Right lobe of liver (tissue), 6 donors: ENCODE data around the gene FLRT1. TPM values are rescaled to one million over a fixed set of nuclear protein-coding genes. Genes with fewer than 3 reads are reported as not detected.

Source experiments
- ATAC-seq, 4 donors: fragments of 200-7000 bp; cut with Tn5 transposase; one replicate each; pipeline ENCODE4 v1.9.1; 2020; ENCODE audit warnings: mild to moderate bottlenecking in 4 of 4, moderate library complexity in 4 of 4
- DNase-seq, 3 donors: peaks; one replicate each; pipeline ENCODE4 v3.0.0-alpha.2; 2020
- H3K27ac ChIP-seq, 3 donors: fragments of 200-600 bp; one replicate each; pipeline ENCODE4 v1.8.0; 2022
- H3K27me3 ChIP-seq, 2 donors: fragments of 200-600 bp; one replicate each; pipeline ENCODE4 v1.8.0; 2022
- H3K36me3 ChIP-seq, 4 donors: fragments of 200-600 bp; sonication (generic) in 1 of 4; one replicate each; pipeline versions ENCODE4 v1.5.1 to v1.8.0; 2017 to 2022; ENCODE audit warnings: control low read depth in 1 of 4
- H3K4me1 ChIP-seq, 4 donors: fragments of 200-600 bp; sonication (generic) in 1 of 4; one replicate each; pipeline versions ENCODE4 v1.5.1 to v1.8.0; 2017 to 2022; ENCODE audit warnings: control low read depth in 1 of 4
- H3K4me3 ChIP-seq, 3 donors: fragments of 200-600 bp; one replicate each; pipeline ENCODE4 v1.8.0; 2022
- H3K9me3 ChIP-seq, 4 donors: fragments of 200-600 bp; sonication (generic) in 1 of 4; one replicate each; pipeline versions ENCODE4 v1.5.1 to v1.8.0; 2017 to 2022; ENCODE audit warnings: control low read depth in 1 of 4
- CTCF ChIP-seq, 4 donors: fragments of 200-600 bp in 3 of 4; fragments of 450-650 bp in 1 of 4; IDR thresholded peaks; one replicate each; pipeline versions ENCODE4 v1.5.1 to v1.8.0; 2016 to 2022; ENCODE audit warnings: antibody characterized with exemption in 4 of 4, mild to moderate bottlenecking in 2 of 4
- POLR2A ChIP-seq: fragments of 450-650 bp; IDR thresholded peaks from one replicate; pipeline ENCODE4 v1.6.1; 2017; ENCODE audit warnings: antibody characterized with exemption, mild to moderate bottlenecking
- WGBS: methylation state at CpG from one replicate; pipeline ENCODE4 v1.1.6; 2018; ENCODE audit warnings: low coverage, low lambda C conversion rate; ENCODE audit not compliant: insufficient coverage; ENCODE audit errors: missing lambda C conversion rate; 5-methylcytosine and 5-hydroxymethylcytosine counted together
- intact Hi-C, 2 donors: fragments of 100-400 bp; cut with DNase I; formaldehyde crosslinking; loops; one replicate each; pipeline versions ENCODE4 v1.11.2 to v1.14.1; 2022
- total RNA-seq, 6 experiments: library from RNA; depleted of rRNA in 2 of 6; stranded (reverse); fragments of >200 nt in 2 of 6; fragmentation: NEBNext Ultra II Directional in 3 of 6; extraction: Animal tissue kit (Norgen Biotek cat#: 25700) in 3 of 6; gene quantifications; one replicate each; pipeline versions ENCODE4 v1.1.0 to v1.2.4, GENCODE V29; 2016 to 2023
- donor health status: DM: no; HTN: yes; CAD: no.
- donor health status: DM: no; HTN: no; CAD: no.
- donor health status: DM: no; HTN: no; CAD: no.
- donor health status: DM: no; HTN: yes; CAD: no.
- donor health status: DM: no; HTN: yes; CAD: no.

The FLRT1 gene
- total RNA-seq, 6 experiments from 2014 or later = 0.12 TPM; not detected in 5

GRCh38 chr11:64037027-64037634 lies 1.4 kb downstream of the FLRT1 start:
- 0% methylated on average over 2 of the region's 23 CpGs for WGBS
- DNase-seq (no peak), ATAC-seq (no peak)
- TF ChIP-seq POLR2A = no peak
- TF ChIP-seq CTCF (IDR thresholded peaks at IDR 0.05) = no peak
- H3K4me1 ChIP-seq = peaks cover 0 to 15% (median 4%) of the 10 kb centered on the region in 4 donors
- H3K9me3 ChIP-seq = no peaks in the 10 kb centered on the region
- no peaks in the 10 kb centered on the region for H3K27me3 ChIP-seq
- H3K36me3 ChIP-seq = no peaks in the 10 kb centered on the region
- no peak overlapping the region for H3K4me3 ChIP-seq
- no peak overlapping the region for H3K27ac ChIP-seq
- intact Hi-C loops = no loop called here

GRCh38 chr11:64038500-64038899 lies 2.8 kb downstream of the FLRT1 start:
- Histone ChIP-seq H3K4me1 (peaks cover 0 to 15% (median 4%) of the 10 kb centered on the region in 4 donors), H3K4me3 (no peak overlapping the region), H3K36me3 (no peaks in the 10 kb centered on the region), H3K27ac (no peak overlapping the region), H3K9me3 (no peaks in the 10 kb centered on the region), H3K27me3 (no peaks in the 10 kb centered on the region)
- DNase-seq (no peak), ATAC-seq (no peak)
- WGBS = 90% methylated on average over 2 of the region's 4 CpGs
- intact Hi-C loops = no loop called here
- no peak for TF ChIP-seq CTCF (IDR thresholded peaks at IDR 0.05)
- no peak for TF ChIP-seq POLR2A

- no peak for DNase-seq
- TF ChIP-seq POLR2A (no peak), CTCF (IDR thresholded peaks at IDR 0.05) (no peak)
- H3K27me3 ChIP-seq = no peaks in the 10 kb centered on the region
- peaks cover 0 to 15% (median 4%) of the 10 kb centered on the region in 4 donors for H3K4me1 ChIP-seq
- no peak for ATAC-seq
- no peaks in the 10 kb centered on the region for H3K36me3 ChIP-seq
- H3K27ac ChIP-seq = no peak overlapping the region
- WGBS = 60% methylated on average over 3 of the region's 16 CpGs
- intact Hi-C loops = no loop called here
- no peak overlapping the region for H3K4me3 ChIP-seq
- H3K9me3 ChIP-seq = no peaks in the 10 kb centered on the region
These were observed 3.4 kb downstream of the FLRT1 start for GRCh38 chr11:64039012-64039665.

- ATAC-seq (peak; percentile 6 to 27 (median 22)), DNase-seq (no peak)
- intact Hi-C loops = no loop called here
- Histone ChIP-seq H3K27ac (no peak overlapping the region), H3K9me3 (no peaks in the 10 kb centered on the region), H3K4me3 (no peak overlapping the region), H3K36me3 (no peaks in the 10 kb centered on the region), H3K4me1 (peaks cover 0 to 9% (median 4%) of the 10 kb centered on the region in 4 donors), H3K27me3 (no peaks in the 10 kb centered on the region)
- no peak for TF ChIP-seq POLR2A
- TF ChIP-seq CTCF (IDR thresholded peaks at IDR 0.05) = peak; percentile 9 to 31 (median 18)
- WGBS = 80% methylated on average over 12 of the region's 20 CpGs
These were observed 5.1 kb downstream of the FLRT1 start for GRCh38 chr11:64040684-64041322.
